Lower leg skin (tissue), 3 donors: ENCODE data around the gene KAZN.

ENCODE experiments used
- CTCF ChIP-seq, 3 donors: fragments of 450-650 bp; IDR thresholded peaks; one replicate each; pipeline ENCODE4 v1.5.1; 2016; ENCODE audit warnings: antibody characterized with exemption in 3 of 3, mild to moderate bottlenecking in 3 of 3, moderate library complexity in 2 of 3
- POLR2A ChIP-seq, 2 donors: fragments of 450-650 bp; IDR thresholded peaks; one replicate each; pipeline ENCODE4 v1.6.1; 2016 to 2017; ENCODE audit warnings: antibody characterized with exemption in 2 of 2, mild to moderate bottlenecking in 1 of 2, moderate library complexity in 1 of 2

- TF ChIP-seq CTCF (IDR thresholded peaks at IDR 0.05) (no peak), POLR2A (IDR thresholded peaks at IDR 0.05) (no peak)
Observed at GRCh38 chr1:14738235-14738634, 139.8 kb downstream of the KAZN start.
